Karpas-422 (cell line): ENCODE data around the gene GAS2L1. TPM values are rescaled to one million over a fixed set of nuclear protein-coding genes. Genes with fewer than 3 reads are reported as not detected.
A peak's percentile ranks its signal among the peaks of the same experiment; 100 is the strongest.

ENCODE experiments used
- DNase-seq: peaks from one replicate; pipeline ENCODE4 v3.0.0-alpha.2; 2015
- H2AFZ ChIP-seq: fragments of 200-600 bp; sonication (generic); 2 replicates; pipeline ENCODE4 v1.6.1; 2014; ENCODE audit warnings: antibody characterized with exemption, low read length, mixed read lengths
- H3K27ac ChIP-seq: fragments of 200-600 bp; sonication (generic); 2 replicates; pipeline ENCODE4 v1.5.1; 2014; ENCODE audit warnings: mild to moderate bottlenecking, low read length, moderate library complexity
- H3K27me3 ChIP-seq: fragments of 200-600 bp; sonication (generic); 2 replicates; pipeline ENCODE4 v1.6.1; 2014; ENCODE audit warnings: low read length, mixed read lengths
- H3K36me3 ChIP-seq: fragments of 200-600 bp; sonication (generic); 2 replicates; pipeline ENCODE4 v1.6.1; 2014; ENCODE audit warnings: low read length, mixed read lengths; ENCODE audit not compliant: insufficient read depth
- H3K4me1 ChIP-seq: fragments of 200-600 bp; sonication (generic); 2 replicates; pipeline ENCODE4 v1.6.1; 2014; ENCODE audit warnings: mild to moderate bottlenecking, low read length, mixed read lengths
- H3K4me2 ChIP-seq: fragments of 200-600 bp; sonication (generic); 2 replicates; pipeline ENCODE4 v1.6.1; 2014; ENCODE audit warnings: low read length, low read depth, mild to moderate bottlenecking; ENCODE audit not compliant: poor library complexity, severe bottlenecking
- H3K4me3 ChIP-seq: fragments of 200-600 bp; sonication (generic); 2 replicates; pipeline ENCODE4 v1.5.1; 2014; ENCODE audit warnings: mild to moderate bottlenecking, antibody characterized with exemption, low read length, mixed read lengths
- H3K79me2 ChIP-seq: fragments of 200-600 bp; sonication (generic); 2 replicates; pipeline ENCODE4 v1.6.1; 2014; ENCODE audit warnings: mild to moderate bottlenecking, low read length, mixed read lengths
- H3K9ac ChIP-seq: fragments of 200-600 bp; sonication (generic); 2 replicates; pipeline ENCODE4 v1.6.0; 2014; ENCODE audit warnings: low read length
- H3K9me2 ChIP-seq: fragments of 200-600 bp; sonication (generic), shearing (Covaris generic); replicated peaks from 2 replicates; pipeline ENCODE4 v1.6.0; 2014; ENCODE audit warnings: mild to moderate bottlenecking, low read length, moderate library complexity; ENCODE audit not compliant: insufficient read depth
- H3K9me3 ChIP-seq: fragments of 300-700, 200-600 bp; sonication (generic); 2 replicates; pipeline ENCODE4 v1.6.1; 2014; ENCODE audit warnings: low read length, mixed read lengths
- H4K20me1 ChIP-seq: fragments of 200-600 bp; sonication (generic); 2 replicates; pipeline ENCODE4 v1.6.1; 2014; ENCODE audit warnings: mild to moderate bottlenecking, antibody characterized with exemption, low read length, low read depth; ENCODE audit not compliant: insufficient read depth
- total RNA-seq: library from RNA; depleted of rRNA; stranded (reverse); fragments of >200 nt; shearing (Covaris generic); gene quantifications from 2 replicates; pipeline ENCODE4 v1.2.3, GENCODE V29; 2014; ENCODE audit warnings: low replicate concordance

GAS2L1 gene
- total RNA-seq, 1 experiment from 2014 or later: not detected

DNA sequence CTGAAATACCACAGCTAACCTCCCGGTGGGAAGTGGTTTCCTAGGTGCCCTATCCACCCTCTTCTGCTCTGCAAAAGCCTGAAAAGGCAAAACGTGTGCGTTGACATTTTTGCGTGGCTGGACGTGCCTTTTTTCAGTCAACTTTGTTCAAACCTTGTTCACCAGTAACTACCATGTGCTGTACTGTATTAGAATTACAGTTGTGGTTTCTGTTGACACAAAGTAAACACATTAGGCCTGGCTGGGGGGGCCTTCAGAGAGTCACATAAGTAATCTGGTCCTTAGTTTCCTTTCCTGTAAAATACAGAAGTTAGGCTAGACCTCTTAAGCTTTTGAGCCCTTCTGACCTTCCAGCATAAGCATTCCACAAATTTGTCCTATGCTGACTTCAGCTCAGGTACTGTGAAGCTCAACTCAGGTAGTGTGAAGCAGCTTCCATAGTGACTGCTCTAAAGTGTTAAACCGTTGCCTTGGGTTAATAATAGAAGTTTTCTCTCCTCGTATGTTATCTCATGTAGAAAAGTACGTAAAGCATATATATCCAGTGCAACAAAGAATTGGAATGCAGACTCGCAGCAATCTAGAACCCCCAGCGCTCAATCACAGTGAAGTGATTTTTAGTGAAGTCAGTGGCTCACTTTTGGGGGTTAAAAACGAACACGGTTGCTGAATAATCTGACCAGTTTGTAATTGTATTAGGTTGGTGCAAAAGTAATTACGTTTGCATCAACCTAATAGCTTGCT lies 36.5 kb upstream of the GAS2L1 start:
- H3K27ac ChIP-seq: peak overlapping the region; percentile 91
- H3K9me2 ChIP-seq: no peaks in the 10 kb centered on the region
- H3K9me3 ChIP-seq: no peaks in the 10 kb centered on the region
- peak overlapping the region; percentile 90 for H3K4me2 ChIP-seq
- no peak overlapping the region for H2AFZ ChIP-seq
- H4K20me1 ChIP-seq: peaks cover 59% of the 10 kb centered on the region
- H3K79me2 ChIP-seq: peaks cover 90% of the 10 kb centered on the region
- H3K36me3 ChIP-seq: peaks cover 56% of the 10 kb centered on the region
- H3K9ac ChIP-seq: peak overlapping the region; percentile 98
- no peaks in the 10 kb centered on the region for H3K27me3 ChIP-seq
- H3K4me3 ChIP-seq: peak overlapping the region; percentile 93
- no peak for DNase-seq
- peaks cover 38% of the 10 kb centered on the region for H3K4me1 ChIP-seq

DNA sequence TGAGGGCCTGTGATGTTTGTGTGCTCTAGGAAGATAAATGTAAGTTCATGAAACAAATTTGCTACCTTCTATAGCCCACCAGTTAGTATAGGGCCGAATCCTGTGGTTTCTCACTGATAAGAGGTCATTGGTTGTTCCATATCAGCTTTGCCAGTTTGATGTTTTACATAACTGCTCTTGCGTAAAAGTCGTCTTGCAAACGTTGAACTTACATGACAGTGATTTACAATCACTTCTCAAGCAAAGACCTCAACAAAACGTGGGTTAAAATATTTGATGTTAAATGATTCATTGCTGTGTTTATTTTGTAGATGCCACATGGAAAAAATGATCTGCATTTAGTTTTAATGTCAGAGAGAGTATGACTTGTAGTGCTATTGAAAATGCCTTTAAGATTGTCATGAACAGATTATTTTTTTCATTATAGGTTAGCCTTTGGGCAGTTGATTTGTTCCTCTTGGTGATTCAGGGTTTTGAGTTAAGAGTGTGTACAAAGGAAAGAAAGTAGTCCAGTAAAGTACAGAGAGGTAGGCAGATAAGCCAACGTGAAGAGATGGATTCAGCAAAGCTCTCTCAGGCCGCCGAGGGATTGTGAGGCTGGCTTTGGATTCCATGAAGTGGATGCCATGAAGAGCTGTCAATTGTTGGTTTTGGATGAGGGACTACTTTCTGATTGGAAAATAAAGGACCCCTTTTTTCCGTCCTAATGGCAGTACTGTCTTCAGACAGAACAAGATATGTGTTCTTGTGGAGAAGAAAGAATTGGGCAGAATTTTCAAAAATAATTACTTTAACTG lies 35.8 kb upstream of the GAS2L1 start:
- no peaks in the 10 kb centered on the region for H3K9me2 ChIP-seq
- peaks cover 66% of the 10 kb centered on the region for H4K20me1 ChIP-seq
- peak overlapping the region; percentile 93 for H3K4me3 ChIP-seq
- H3K4me1 ChIP-seq: peaks cover 38% of the 10 kb centered on the region
- peaks cover 98% of the 10 kb centered on the region for H3K79me2 ChIP-seq
- peak overlapping the region; percentile 90 for H3K4me2 ChIP-seq
- H3K9me3 ChIP-seq: no peaks in the 10 kb centered on the region
- H3K9ac ChIP-seq: peak overlapping the region; percentile 98
- H2AFZ ChIP-seq: no peak overlapping the region
- peak; percentile 80 for DNase-seq
- peaks cover 58% of the 10 kb centered on the region for H3K36me3 ChIP-seq
- no peaks in the 10 kb centered on the region for H3K27me3 ChIP-seq
- peak overlapping the region; percentile 91 for H3K27ac ChIP-seq

DNA sequence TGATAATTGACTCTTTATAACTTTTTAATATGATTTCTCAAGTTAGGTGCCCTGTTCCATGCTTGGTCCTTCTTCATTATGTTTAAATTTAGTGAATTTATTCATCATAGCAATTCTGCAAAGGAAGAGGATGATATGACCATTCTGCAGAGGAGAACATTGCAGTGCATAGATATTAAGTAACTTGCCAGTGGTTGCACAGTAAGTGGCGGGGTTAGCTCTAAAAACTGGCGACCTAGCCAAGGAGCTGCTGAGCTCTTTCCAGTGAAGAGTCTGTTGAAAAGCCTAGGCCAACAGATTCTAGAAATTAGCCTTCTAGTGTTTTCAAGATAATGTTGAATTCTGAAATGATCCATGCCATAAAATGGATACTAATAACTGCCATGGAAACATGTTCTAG lies 33.8 kb upstream of the GAS2L1 start:
- no peak overlapping the region for H3K4me3 ChIP-seq
- H3K27me3 ChIP-seq: no peaks in the 10 kb centered on the region
- H3K9me2 ChIP-seq: no peaks in the 10 kb centered on the region
- peaks cover 99% of the 10 kb centered on the region for H3K79me2 ChIP-seq
- H3K9me3 ChIP-seq: no peaks in the 10 kb centered on the region
- peaks cover 27% of the 10 kb centered on the region for H3K4me1 ChIP-seq
- no peak overlapping the region for H3K9ac ChIP-seq
- H3K27ac ChIP-seq: no peak overlapping the region
- H2AFZ ChIP-seq: no peak overlapping the region
- no peak for DNase-seq
- H3K4me2 ChIP-seq: no peak overlapping the region
- peaks cover 86% of the 10 kb centered on the region for H4K20me1 ChIP-seq
- peaks cover 77% of the 10 kb centered on the region for H3K36me3 ChIP-seq

DNA sequence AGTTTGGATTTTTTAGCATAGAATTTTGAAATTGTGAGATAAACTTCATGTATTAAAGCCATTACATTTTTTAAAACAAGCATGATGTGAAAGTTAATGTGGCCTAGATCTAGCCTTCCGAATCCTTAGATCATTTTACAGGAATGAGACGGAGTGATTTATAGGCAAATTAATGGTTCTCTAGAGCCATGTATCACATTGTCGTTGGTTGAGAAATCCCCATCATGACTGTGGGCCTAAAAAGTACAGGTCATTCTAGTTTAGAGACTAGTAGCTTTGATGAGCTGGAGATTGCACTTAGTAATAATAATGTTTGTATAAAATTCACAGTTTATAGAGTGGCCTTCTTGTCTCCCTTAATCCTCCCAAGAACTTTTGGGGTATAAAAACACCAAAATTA lies 31.3 kb upstream of the GAS2L1 start:
- H3K9me2 ChIP-seq: no peaks in the 10 kb centered on the region
- no peak overlapping the region for H3K4me3 ChIP-seq
- H2AFZ ChIP-seq: no peak overlapping the region
- peaks cover 94% of the 10 kb centered on the region for H4K20me1 ChIP-seq
- H3K79me2 ChIP-seq: peaks cover 97% of the 10 kb centered on the region
- peaks cover 96% of the 10 kb centered on the region for H3K36me3 ChIP-seq
- H3K4me2 ChIP-seq: no peak overlapping the region
- no peaks in the 10 kb centered on the region for H3K27me3 ChIP-seq
- DNase-seq: no peak
- H3K9me3 ChIP-seq: no peaks in the 10 kb centered on the region
- no peak overlapping the region for H3K9ac ChIP-seq
- peaks cover 17% of the 10 kb centered on the region for H3K4me1 ChIP-seq
- H3K27ac ChIP-seq: no peak overlapping the region

DNA sequence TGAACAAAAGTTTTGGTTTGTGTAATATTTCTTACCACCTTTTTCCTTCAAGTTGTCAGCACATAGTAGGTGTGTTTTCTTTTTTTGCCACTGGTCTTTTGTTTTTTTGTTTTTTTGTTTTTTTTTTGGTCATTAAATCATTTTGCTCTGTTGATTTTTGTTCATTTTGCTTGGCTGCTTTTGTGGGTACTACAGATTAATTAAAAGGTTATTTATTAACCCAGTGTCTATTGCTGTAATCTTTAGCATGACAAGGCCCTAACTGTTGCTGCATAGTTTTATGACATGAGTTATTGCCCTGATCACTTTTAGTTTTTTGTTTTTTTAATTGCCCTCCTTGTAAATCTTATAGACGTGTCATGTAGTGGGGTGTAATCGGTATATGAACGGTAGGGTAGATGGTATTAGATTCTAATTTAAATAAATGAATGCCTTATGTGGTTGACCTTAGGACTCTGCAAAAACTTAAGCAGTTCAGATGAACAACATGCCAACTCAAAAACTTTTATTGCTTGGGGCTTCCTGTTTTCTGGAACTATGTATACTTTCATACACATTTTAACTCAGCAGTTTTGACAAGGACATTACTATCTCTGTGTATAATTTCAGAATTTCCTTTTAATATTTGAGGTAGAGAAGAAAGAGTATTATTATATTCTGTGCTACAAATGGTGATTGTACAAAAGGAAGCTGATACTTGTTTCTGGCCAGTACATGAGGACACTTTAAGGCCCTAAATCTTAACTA lies 30.5 kb upstream of the GAS2L1 start:
- DNase-seq: no peak
- Histone ChIP-seq H3K36me3 (peaks cover 90% of the 10 kb centered on the region), H2AFZ (no peak overlapping the region), H3K4me1 (peaks cover 9% of the 10 kb centered on the region), H3K79me2 (peaks cover 92% of the 10 kb centered on the region), H3K9me2 (no peaks in the 10 kb centered on the region), H4K20me1 (peaks cover 88% of the 10 kb centered on the region), H3K9me3 (no peaks in the 10 kb centered on the region), H3K4me3 (no peak overlapping the region), H3K27me3 (no peaks in the 10 kb centered on the region), H3K27ac (no peak overlapping the region), H3K9ac (no peak overlapping the region), H3K4me2 (no peak overlapping the region)

DNA sequence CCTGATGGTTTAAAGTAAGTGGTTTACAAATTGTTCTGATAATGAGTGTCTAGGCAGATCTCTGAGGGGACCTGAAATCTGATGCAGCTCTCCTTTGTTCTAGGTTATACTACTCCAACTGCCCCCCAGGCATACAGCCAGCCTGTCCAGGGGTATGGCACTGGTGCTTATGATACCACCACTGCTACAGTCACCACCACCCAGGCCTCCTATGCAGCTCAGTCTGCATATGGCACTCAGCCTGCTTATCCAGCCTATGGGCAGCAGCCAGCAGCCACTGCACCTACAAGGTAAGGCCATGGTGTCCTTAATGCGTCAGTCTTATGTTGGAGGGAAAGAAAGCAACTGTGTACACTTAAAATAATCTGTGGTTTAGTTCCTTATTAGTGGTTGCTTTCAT lies 28.5 kb upstream of the GAS2L1 start:
- Histone ChIP-seq H3K4me2 (no peak overlapping the region), H3K9me3 (no peaks in the 10 kb centered on the region), H3K27me3 (no peaks in the 10 kb centered on the region), H3K9ac (no peak overlapping the region), H2AFZ (no peak overlapping the region), H3K4me3 (no peak overlapping the region), H3K9me2 (no peaks in the 10 kb centered on the region), H3K36me3 (peaks cover 82% of the 10 kb centered on the region), H3K27ac (no peak overlapping the region), H3K4me1 (no peaks in the 10 kb centered on the region), H3K79me2 (peaks cover 84% of the 10 kb centered on the region), H4K20me1 (peaks cover 75% of the 10 kb centered on the region)
- no peak for DNase-seq

DNA sequence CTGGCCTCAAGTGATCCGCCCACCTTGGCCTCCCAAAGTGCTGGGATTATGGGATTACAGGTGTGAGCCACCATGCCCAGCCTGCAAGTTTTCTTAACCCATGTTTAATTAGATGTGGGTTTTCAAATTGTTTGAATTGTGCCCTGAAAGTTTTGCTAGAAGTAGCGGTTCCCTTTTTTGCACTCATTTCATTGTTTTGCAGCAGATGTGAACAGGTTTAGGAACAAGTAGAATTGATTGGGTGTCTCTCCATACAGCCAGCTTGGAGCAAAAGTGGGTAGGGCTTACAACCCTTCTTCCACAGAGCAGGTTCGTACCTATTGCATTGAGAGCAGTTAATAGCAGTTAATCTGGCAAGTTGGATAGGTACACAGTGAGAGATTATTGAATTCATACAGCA lies 22.3 kb upstream of the GAS2L1 start:
- Histone ChIP-seq H3K4me3 (no peak overlapping the region), H3K9me2 (no peaks in the 10 kb centered on the region), H3K9me3 (no peaks in the 10 kb centered on the region), H3K9ac (no peak overlapping the region), H3K27ac (no peak overlapping the region), H3K79me2 (peaks cover 67% of the 10 kb centered on the region), H2AFZ (no peak overlapping the region), H3K4me2 (no peak overlapping the region), H3K36me3 (peaks cover 73% of the 10 kb centered on the region), H4K20me1 (peaks cover 49% of the 10 kb centered on the region), H3K27me3 (no peaks in the 10 kb centered on the region), H3K4me1 (no peaks in the 10 kb centered on the region)
- DNase-seq: no peak

DNA sequence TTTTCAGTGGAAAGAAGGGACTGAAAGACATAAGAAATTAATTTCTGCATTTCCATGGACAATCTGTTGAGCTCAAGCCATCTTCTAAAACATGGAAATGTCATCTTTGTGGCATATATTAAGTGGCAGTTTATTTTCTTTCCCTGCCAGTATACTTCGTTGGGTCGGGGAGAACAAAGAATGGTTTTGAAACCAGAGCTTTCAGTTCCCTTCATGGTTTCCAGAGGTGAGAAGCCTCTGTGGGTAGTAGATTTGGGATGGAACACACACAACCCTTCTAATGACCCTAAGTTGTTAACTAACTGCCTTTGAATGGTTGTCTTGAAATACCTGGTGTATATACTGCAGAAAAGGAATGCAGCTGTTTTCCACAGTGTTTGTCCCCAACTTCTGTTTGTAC lies 17.6 kb upstream of the GAS2L1 start:
- H3K79me2 ChIP-seq: peaks cover 57% of the 10 kb centered on the region
- peaks cover 34% of the 10 kb centered on the region for H4K20me1 ChIP-seq
- no peak overlapping the region for H3K9ac ChIP-seq
- no peaks in the 10 kb centered on the region for H3K27me3 ChIP-seq
- no peak overlapping the region for H2AFZ ChIP-seq
- H3K36me3 ChIP-seq: peaks cover 88% of the 10 kb centered on the region
- peaks cover 7% of the 10 kb centered on the region; the same call in 1 of the 2 replicates for H3K4me1 ChIP-seq
- no peaks in the 10 kb centered on the region for H3K9me3 ChIP-seq
- H3K27ac ChIP-seq: no peak overlapping the region
- no peaks in the 10 kb centered on the region for H3K9me2 ChIP-seq
- DNase-seq: no peak
- H3K4me2 ChIP-seq: no peak overlapping the region
- no peak overlapping the region for H3K4me3 ChIP-seq
